ENCODE data around the gene MYBPHL. TPM values are rescaled to one million over a fixed set of nuclear protein-coding genes. Genes with fewer than 3 reads are reported as not detected.

The MYBPHL gene
- total RNA-seq, 2 experiments from 2014 or later: not detected

DNA sequence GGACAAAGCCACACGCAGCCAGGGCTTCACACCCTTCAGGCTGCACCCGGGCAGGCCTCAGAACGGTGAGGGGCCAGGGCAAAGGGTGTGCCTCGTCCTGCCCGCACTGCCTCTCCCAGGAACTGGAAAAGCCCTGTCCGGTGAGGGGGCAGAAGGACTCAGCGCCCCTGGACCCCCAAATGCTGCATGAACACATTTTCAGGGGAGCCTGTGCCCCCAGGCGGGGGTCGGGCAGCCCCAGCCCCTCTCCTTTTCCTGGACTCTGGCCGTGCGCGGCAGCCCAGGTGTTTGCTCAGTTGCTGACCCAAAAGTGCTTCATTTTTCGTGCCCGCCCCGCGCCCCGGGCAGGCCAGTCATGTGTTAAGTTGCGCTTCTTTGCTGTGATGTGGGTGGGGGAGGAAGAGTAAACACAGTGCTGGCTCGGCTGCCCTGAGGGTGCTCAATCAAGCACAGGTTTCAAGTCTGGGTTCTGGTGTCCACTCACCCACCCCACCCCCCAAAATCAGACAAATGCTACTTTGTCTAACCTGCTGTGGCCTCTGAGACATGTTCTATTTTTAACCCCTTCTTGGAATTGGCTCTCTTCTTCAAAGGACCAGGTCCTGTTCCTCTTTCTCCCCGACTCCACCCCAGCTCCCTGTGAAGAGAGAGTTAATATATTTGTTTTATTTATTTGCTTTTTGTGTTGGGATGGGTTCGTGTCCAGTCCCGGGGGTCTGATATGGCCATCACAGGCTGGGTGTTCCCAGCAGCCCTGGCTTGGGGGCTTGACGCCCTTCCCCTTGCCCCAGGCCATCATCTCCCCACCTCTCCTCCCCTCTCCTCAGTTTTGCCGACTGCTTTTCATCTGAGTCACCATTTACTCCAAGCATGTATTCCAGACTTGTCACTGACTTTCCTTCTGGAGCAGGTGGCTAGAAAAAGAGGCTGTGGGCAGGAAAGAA lies 32.0 kb downstream of the MYBPHL start:
- Mint-ChIP-seq H3K9me3 (ENCODE audit: insufficient read depth) (no peaks in the 10 kb centered on the region), H3K36me3 (ENCODE audit: low read depth) (peaks cover 9% of the 10 kb centered on the region), H3K27me3 (ENCODE audit: low read depth) (no peaks in the 10 kb centered on the region), H3K4me1 (ENCODE audit: low read depth) (peaks cover 29% of the 10 kb centered on the region), H3K27ac (no peak overlapping the region), H3K4me3 (no peak overlapping the region)
- ChIA-PET POLR2A (no interaction called here), CTCF (interaction anchor here (5.4 kb wide), 1 partner anchor 124 kb away, joined by 166 read pairs; the partner anchor contains the start of gene SORT1)
- ATAC-seq (no peak), DNase-seq (no peak)

GRCh38 chr1:109273570-109274288 lies 33.1 kb downstream of the MYBPHL start:
- POLR2A ChIA-PET: interaction anchor here (1.0 kb wide), 1 partner anchor 9 kb away, joined by 3 read pairs; the partner anchor contains the start of gene PSRC1
- Mint-ChIP-seq H3K36me3 (ENCODE audit: low read depth) (peaks cover 4% of the 10 kb centered on the region), H3K27me3 (ENCODE audit: low read depth) (no peaks in the 10 kb centered on the region), H3K9me3 (ENCODE audit: insufficient read depth) (no peaks in the 10 kb centered on the region), H3K4me3 (peak overlapping the region; percentile 22), H3K27ac (peak overlapping the region; percentile 68), H3K4me1 (ENCODE audit: low read depth) (peaks cover 28% of the 10 kb centered on the region)
- CTCF ChIA-PET: interaction anchor here (0.6 kb wide), 1 partner anchor 126 kb away, joined by 3 read pairs; no protein-coding TSS in a partner anchor
- no peak for ATAC-seq
- no peak for DNase-seq

GRCh38 chr1:109272831-109273547 lies 33.8 kb downstream of the MYBPHL start:
- ATAC-seq (no peak), DNase-seq (no peak)
- POLR2A ChIA-PET: interaction anchor here (1.0 kb wide), 1 partner anchor 10 kb away, joined by 3 read pairs; the partner anchor contains the start of gene PSRC1
- no peak overlapping the region for H3K4me3 Mint-ChIP-seq
- CTCF ChIA-PET: no interaction called here
- H3K27me3 Mint-ChIP-seq (ENCODE audit: low read depth): no peaks in the 10 kb centered on the region
- H3K27ac Mint-ChIP-seq: no peak overlapping the region
- H3K4me1 Mint-ChIP-seq (ENCODE audit: low read depth): peaks cover 25% of the 10 kb centered on the region
- H3K9me3 Mint-ChIP-seq (ENCODE audit: insufficient read depth): no peaks in the 10 kb centered on the region
- H3K36me3 Mint-ChIP-seq (ENCODE audit: low read depth): no peaks in the 10 kb centered on the region

DNA sequence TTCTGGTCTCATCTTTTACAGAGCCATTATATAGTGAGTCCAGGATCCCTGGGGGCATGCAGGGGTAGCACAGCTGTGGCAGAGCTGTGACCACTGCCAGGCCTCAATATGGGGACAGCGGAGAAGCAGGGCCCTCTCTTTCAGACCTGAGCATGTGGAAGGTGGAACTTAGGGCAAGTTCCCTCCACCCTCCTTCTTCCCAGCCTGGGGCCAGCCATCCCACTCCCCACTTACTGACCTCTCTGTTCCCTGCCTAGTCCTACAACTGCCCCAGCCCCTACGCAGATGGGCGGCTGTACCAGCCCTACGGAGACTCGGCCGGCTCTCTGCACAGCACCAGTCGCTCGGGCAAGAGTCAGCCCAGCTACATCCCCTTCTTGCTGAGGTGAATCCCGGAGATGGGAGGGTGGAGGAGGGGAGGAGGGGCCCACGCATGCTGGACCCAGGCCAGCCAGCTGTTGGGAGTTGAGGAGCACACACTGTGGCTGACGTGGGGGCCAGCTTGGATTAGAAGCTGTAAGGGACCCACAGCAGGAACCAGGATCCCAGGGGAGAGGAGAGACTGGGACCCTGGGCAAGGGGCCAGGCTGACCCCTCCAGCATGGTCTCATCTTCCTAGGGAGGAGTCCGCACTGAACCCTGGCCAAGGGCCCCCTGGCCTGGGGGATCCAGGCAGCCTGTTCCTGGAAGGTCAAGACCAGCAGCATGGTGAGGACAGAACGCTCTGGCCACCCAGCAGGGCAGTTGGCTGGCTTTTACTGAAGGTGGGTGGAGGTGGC lies 34.6 kb downstream of the MYBPHL start:
- ChIA-PET CTCF (no interaction called here), POLR2A (no interaction called here)
- no peak for ATAC-seq
- no peak overlapping the region for H3K27ac Mint-ChIP-seq
- peaks cover 21% of the 10 kb centered on the region for H3K4me1 Mint-ChIP-seq (ENCODE audit: low read depth)
- H3K27me3 Mint-ChIP-seq (ENCODE audit: low read depth): no peaks in the 10 kb centered on the region
- H3K9me3 Mint-ChIP-seq (ENCODE audit: insufficient read depth): no peaks in the 10 kb centered on the region
- H3K4me3 Mint-ChIP-seq: no peak overlapping the region
- no peak for DNase-seq
- no peaks in the 10 kb centered on the region for H3K36me3 Mint-ChIP-seq (ENCODE audit: low read depth)

DNA sequence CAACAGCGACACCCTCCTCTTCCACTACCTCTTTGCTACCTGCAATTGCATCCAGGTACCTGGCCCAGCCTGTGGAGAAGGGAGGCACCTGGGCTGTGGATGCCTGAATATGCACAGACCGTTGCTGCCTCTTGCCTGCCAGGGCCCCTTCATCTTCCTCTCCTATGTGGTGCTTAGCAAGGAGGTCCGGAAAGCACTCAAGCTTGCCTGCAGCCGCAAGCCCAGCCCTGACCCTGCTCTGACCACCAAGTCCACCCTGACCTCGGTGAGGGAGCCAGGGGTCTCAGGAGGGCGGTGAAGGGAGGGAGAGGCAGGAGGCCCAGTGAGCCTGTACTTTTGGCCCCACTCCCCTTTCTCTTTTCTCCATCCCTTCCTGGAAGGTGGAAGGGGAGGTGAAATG lies 35.4 kb downstream of the MYBPHL start:
- ChIA-PET CTCF (no interaction called here), POLR2A (no interaction called here)
- no peak for ATAC-seq
- DNase-seq: no peak
- Mint-ChIP-seq H3K27me3 (ENCODE audit: low read depth) (no peaks in the 10 kb centered on the region), H3K36me3 (ENCODE audit: low read depth) (no peaks in the 10 kb centered on the region), H3K4me3 (no peak overlapping the region), H3K27ac (no peak overlapping the region), H3K4me1 (ENCODE audit: low read depth) (peaks cover 21% of the 10 kb centered on the region), H3K9me3 (ENCODE audit: insufficient read depth) (no peaks in the 10 kb centered on the region)

DNA sequence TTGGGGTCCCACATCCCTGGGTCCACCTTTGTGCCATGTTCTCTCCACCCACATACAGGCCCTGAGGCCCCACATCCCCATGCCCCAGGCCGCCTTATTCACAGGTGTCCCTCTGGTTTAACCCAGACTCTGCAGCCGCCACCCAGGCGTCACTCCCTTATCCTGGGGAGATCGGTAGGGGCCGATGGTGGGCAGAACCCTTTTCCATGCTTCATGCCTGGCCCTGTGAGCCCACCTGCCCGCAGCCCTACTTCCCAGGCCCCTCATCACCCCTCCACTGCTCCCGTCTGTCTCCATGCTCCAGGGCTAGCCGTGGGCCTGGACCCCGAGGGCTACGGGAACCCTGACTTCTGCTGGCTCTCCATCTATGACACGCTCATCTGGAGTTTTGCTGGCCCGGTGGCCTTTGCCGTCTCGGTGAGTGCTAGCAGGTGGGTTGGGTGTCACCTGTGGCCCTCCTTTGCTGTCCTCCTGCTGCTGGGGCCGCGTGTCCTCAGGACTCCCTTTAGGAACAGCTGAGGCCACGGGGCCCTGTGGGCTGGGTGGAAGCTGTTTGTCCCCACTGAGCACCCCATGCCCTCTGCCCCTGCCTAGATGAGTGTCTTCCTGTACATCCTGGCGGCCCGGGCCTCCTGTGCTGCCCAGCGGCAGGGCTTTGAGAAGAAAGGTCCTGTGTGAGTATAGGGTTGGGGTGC lies 36.0 kb downstream of the MYBPHL start:
- Mint-ChIP-seq H3K4me3 (no peak overlapping the region), H3K27me3 (ENCODE audit: low read depth) (no peaks in the 10 kb centered on the region), H3K27ac (no peak overlapping the region), H3K9me3 (ENCODE audit: insufficient read depth) (no peaks in the 10 kb centered on the region), H3K4me1 (ENCODE audit: low read depth) (peaks cover 21% of the 10 kb centered on the region), H3K36me3 (ENCODE audit: low read depth) (no peaks in the 10 kb centered on the region)
- DNase-seq (no peak), ATAC-seq (no peak)
- ChIA-PET CTCF (no interaction called here), POLR2A (no interaction called here)

GRCh38 chr1:109269981-109270622 lies 36.7 kb downstream of the MYBPHL start:
- POLR2A ChIA-PET: no interaction called here
- CTCF ChIA-PET: interaction anchor here (0.7 kb wide), 1 partner anchor 69 kb away, joined by 3 read pairs; no protein-coding TSS in a partner anchor
- no peak overlapping the region for H3K4me3 Mint-ChIP-seq
- no peak overlapping the region for H3K27ac Mint-ChIP-seq
- H3K36me3 Mint-ChIP-seq (ENCODE audit: low read depth): no peaks in the 10 kb centered on the region
- ATAC-seq (no peak), DNase-seq (no peak)
- H3K9me3 Mint-ChIP-seq (ENCODE audit: insufficient read depth): no peaks in the 10 kb centered on the region
- no peaks in the 10 kb centered on the region for H3K27me3 Mint-ChIP-seq (ENCODE audit: low read depth)
- peaks cover 17% of the 10 kb centered on the region for H3K4me1 Mint-ChIP-seq (ENCODE audit: low read depth)

GRCh38 chr1:109269212-109269980 lies 37.4 kb downstream of the MYBPHL start:
- ATAC-seq (no peak), DNase-seq (no peak)
- H3K4me1 Mint-ChIP-seq (ENCODE audit: low read depth): peaks cover 10% of the 10 kb centered on the region
- CTCF ChIA-PET: interaction anchor here (0.7 to 1.7 kb wide), 3 partner anchors 68 to 263 kb away, joined by 3 to 4 read pairs (median 3); no protein-coding TSS in a partner anchor
- no peak overlapping the region for H3K27ac Mint-ChIP-seq
- H3K4me3 Mint-ChIP-seq: no peak overlapping the region
- POLR2A ChIA-PET: no interaction called here
- H3K36me3 Mint-ChIP-seq (ENCODE audit: low read depth): no peaks in the 10 kb centered on the region
- no peaks in the 10 kb centered on the region for H3K9me3 Mint-ChIP-seq (ENCODE audit: insufficient read depth)
- no peaks in the 10 kb centered on the region for H3K27me3 Mint-ChIP-seq (ENCODE audit: low read depth)

DNA sequence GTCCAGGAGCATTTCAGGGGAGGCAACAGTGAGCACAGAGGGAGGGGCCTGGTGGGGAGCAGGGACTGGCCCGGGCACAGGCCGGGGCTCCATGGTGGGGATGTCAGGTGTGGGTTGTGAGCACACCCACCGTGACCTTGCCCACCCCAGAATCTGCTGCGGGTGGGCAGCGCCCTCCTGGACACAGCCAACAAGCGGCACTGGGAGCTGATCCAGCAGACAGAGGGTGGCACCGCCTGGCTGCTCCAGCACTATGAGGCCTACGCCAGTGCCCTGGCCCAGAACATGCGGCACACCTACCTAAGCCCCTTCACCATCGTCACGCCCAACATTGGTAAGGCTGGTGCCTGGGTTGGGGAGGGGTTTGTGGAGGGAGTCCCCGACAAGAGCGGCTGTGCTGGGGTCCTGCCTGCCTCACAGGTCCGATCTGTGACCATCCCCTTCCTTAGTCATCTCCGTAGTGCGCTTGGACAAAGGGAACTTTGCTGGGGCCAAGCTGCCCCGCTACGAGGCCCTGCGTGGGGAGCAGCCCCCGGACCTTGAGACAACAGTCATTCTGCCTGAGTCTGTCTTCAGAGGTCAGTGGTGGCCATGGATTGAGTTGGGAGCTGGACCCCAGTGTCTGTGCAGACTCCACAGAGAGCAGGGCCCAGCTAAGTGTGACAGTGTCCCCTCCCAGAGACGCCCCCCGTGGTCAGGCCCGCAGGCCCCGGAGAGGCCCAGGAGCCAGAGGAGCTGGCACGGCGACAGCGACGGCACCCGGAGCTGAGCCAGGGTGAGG lies 38.2 kb downstream of the MYBPHL start:
- Mint-ChIP-seq H3K27me3 (ENCODE audit: low read depth) (no peaks in the 10 kb centered on the region), H3K36me3 (ENCODE audit: low read depth) (no peaks in the 10 kb centered on the region), H3K9me3 (ENCODE audit: insufficient read depth) (no peaks in the 10 kb centered on the region), H3K27ac (no peak overlapping the region), H3K4me3 (no peak overlapping the region), H3K4me1 (ENCODE audit: low read depth) (peaks cover 3% of the 10 kb centered on the region)
- ChIA-PET CTCF (interaction anchor here (0.9 to 1.7 kb wide), 3 partner anchors 8 to 264 kb away, joined by 3 to 7 read pairs (median 4); no protein-coding TSS in a partner anchor), POLR2A (no interaction called here)
- no peak for ATAC-seq
- DNase-seq: no peak

Measured in activated CD8-positive, alpha-beta T cell treated with anti-CD3 and anti-CD28 coated beads, Interleukin-2, amount 10 ng/mL, durations not matched to agents 7 days and 5 days (primary cell).